VCaP (cell line): ENCODE results near the gene ICAM1.
"Not testable (repeated sequence)": the region's sequence is repeated elsewhere in the genome, so short reads cannot be mapped to it uniquely, and the experiment has no call there.

ENCODE experiments used
- H3K27ac ChIP-seq: fragments of 450-650 bp; 2 replicates; pipeline ENCODE4 v1.5.1; 2017
- TF ChIP-seq, protein P1 (sequence below): fragments of 450-650 bp; conservative IDR thresholded peaks from 2 replicates; pipeline ENCODE4 v1.5.1; 2017; ENCODE audit warnings: mild to moderate bottlenecking, moderate library complexity

The ICAM1 gene

DNA sequence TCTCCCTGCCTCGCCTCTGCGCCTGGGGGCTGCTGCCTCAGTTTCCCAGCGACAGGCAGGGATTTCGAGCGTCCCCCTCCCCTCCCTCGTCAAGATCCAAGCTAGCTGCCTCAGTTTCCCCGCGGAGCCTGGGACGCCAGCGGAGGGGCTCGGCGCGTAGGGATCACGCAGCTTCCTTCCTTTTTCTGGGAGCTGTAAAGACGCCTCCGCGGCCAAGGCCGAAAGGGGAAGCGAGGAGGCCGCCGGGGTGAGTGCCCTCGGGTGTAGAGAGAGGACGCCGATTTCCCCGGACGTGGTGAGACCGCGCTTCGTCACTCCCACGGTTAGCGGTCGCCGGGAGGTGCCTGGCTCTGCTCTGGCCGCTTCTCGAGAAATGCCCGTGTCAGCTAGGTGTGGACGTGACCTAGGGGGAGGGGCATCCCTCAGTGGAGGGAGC, 722 bp upstream of the ICAM1 start:
- TF ChIP-seq, protein P1, sequence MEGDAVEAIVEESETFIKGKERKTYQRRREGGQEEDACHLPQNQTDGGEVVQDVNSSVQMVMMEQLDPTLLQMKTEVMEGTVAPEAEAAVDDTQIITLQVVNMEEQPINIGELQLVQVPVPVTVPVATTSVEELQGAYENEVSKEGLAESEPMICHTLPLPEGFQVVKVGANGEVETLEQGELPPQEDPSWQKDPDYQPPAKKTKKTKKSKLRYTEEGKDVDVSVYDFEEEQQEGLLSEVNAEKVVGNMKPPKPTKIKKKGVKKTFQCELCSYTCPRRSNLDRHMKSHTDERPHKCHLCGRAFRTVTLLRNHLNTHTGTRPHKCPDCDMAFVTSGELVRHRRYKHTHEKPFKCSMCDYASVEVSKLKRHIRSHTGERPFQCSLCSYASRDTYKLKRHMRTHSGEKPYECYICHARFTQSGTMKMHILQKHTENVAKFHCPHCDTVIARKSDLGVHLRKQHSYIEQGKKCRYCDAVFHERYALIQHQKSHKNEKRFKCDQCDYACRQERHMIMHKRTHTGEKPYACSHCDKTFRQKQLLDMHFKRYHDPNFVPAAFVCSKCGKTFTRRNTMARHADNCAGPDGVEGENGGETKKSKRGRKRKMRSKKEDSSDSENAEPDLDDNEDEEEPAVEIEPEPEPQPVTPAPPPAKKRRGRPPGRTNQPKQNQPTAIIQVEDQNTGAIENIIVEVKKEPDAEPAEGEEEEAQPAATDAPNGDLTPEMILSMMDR = no peak

DNA sequence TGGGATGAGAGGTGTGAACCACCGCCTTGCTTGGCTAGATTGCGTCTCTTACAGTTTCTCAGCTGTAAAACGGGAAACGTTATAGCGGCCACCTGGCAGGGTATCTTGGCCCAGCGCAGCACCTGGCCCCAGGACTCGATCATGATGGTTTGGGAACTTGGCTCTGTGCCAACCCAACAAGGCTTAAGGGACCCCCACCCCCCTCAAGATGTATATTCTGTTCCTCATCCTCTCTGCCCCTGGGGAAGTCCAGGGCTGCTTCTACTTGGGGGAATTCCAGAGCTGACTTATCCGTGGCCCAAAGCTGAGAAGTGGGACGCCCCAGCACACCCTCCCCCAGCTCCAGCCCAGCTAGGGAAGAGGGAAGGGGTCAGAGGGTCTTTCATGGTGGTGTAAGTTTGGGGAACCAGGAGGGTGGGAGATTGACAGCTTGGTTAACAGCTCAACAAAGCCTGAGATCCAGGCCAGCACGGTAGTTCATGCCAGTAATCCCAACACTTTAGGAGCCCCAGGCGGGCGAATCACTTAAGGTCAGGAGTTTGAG, 695 bp downstream of the ICAM1 start:
- peak overlapping the region; percentile 64 for H3K27ac ChIP-seq
- TF ChIP-seq, protein P1 = no peak

More for the DNA sequence above, 722 bp upstream of the ICAM1 start:
- H3K27ac ChIP-seq = peak overlapping the region; percentile 64

DNA sequence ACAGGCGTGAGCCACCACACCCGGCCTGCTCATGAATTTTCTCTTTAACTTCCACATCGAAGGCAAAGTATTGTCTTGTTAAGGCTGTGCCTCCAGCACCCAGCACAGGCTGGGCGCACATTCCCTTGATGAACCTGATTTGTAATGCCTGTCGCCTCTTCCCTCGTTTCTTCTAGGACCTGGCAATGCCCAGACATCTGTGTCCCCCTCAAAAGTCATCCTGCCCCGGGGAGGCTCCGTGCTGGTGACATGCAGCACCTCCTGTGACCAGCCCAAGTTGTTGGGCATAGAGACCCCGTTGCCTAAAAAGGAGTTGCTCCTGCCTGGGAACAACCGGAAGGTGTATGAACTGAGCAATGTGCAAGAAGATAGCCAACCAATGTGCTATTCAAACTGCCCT, 3.7 kb downstream of the ICAM1 start:
- TF ChIP-seq, protein P1 = no peak
- H3K27ac ChIP-seq = no peak overlapping the region

DNA sequence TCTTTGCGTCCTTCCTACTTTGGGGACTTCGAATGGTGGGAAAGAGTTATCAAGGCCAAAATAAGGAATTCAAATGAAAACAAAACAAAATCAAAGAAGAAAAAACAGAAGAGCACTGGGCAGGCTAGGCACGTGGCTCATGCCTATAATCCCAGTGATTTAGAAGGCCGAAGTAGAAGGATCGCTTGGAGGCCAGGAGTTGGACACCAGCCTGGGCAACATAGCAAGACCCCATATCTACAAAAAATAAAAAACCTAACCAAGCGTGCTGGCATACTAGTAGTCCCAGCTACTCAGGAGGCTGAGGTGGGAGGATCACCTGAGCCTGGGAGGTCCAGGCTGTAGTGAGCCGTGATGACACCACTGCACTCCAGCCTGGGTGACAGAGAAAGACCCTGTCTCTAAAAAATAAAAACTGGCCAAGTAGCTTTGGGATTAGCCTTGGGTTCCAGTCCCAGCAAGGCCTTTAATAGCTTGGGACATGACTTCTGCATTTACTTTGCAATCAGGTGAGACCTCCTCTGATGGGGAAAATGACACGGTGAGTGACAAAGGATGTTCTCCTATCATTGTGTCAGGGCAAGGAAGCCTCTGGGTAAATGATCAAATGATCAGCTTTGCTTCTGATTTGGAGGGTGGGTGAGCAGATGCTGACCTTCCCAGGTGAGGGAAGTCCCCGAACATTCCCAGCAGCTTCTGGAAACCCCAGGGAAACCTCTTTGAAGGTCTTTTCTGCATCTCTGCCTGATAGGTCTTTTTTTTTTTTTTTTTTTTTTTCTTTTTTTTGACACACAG, 7.1 kb downstream of the ICAM1 start:
- TF ChIP-seq, protein P1 = no peak
- H3K27ac ChIP-seq = no peak overlapping the region

DNA sequence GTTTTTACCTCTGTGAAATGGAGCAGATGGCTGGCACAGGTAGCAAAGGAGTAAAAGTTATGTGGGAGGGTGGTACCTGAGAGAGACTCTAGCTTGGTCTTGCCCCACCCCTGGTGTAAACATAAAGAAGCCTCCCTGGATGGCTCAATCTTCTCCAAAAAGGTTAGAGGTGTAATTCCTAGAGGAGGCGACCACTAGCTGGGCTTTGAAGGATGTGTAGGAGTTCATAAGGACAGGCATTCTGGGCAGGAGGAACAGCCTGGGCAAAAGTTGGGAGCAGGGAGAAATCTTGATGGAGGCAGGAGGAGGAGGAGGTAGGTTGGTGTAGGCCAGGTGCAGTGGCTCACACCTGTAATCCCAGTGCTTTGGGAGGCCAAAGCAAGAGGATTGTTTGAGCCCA, 8.0 kb downstream of the ICAM1 start:
- H3K27ac ChIP-seq = no peak overlapping the region
- TF ChIP-seq, protein P1 = no peak

DNA sequence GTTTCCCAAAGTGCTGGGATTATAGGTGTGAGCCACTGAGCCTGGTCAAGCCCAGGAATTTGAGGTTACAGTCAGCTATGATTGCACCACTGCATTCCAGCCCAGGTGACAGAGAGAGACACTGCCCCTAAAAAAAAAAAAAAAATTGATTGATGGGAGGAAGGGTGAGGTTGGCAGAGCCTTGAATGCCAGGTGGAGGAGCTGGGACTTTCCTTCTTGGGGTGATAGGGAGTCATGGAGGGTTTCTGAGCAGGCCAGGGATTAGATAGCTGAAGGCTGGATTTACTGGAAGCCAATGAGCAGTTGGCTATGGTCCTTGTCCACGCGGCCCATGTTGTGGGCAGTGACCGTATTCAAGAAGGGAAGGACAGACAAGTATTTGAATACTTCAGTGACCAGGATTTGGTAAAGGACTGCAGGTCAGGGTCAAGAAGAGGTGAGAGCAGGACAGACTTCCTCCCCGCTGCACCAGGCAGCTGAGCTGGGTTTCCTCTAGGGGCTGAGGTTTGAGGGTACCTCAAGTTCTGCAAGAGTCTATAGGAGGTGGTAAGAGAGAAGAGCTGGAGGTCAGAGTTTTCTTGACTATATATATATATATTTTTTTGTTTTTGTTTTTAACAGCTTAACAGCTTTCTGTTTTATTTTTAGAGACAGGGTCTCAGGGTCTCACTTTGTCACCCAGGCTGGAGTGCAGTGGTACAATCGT, 9.0 kb downstream of the ICAM1 start:
- no peak overlapping the region for H3K27ac ChIP-seq
- TF ChIP-seq, protein P1 = no peak

DNA sequence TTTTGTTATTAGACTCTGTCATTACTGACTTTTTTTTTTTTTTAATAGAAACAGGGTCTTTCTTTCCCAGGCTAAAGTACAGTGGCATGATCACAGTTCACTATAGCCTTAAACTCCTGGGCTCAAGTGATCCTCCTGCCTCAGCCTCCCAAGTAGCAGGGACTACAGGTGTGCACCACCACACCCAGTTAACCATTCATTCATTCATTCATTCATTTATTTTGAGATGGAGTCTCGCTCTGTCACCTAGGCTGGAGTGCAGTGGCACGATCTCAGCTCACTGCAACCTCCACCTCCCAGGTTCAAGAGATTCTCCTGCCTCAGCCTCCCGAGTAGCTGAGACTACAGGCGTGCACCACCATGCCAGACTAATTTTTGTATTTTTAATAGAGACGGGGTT, 11.1 kb downstream of the ICAM1 start:
- not testable (repeated sequence) for H3K27ac ChIP-seq
